ENCODE measurements around the gene SERPINB6.

SERPINB6 gene

GRCh38 chr6:2999618-3000557, 28.5 kb upstream of the SERPINB6 start, which contains the start of gene NQO2:
Gene NQO2, plus strand, starts transcription at chr6:2999894. Its CDS starts 6,659 bp downstream, at chr6:3006553.
- DNase-seq (ENCODE audit: low read depth): peak; percentile 87

- peak; percentile 87 for DNase-seq (ENCODE audit: low read depth)
Measured at GRCh38 chr6:2998998-2999617, 27.7 kb upstream of the SERPINB6 start.

GRCh38 chr6:2998249-2998997, 27.1 kb upstream of the SERPINB6 start:
- peak; percentile 21 for DNase-seq (ENCODE audit: low read depth)

- no peak for DNase-seq (ENCODE audit: low read depth)
Measured at GRCh38 chr6:2993755-2994317, 22.5 kb upstream of the SERPINB6 start.

GRCh38 chr6:2992330-2992979, 21.1 kb upstream of the SERPINB6 start:
- no peak for DNase-seq (ENCODE audit: low read depth)

GRCh38 chr6:2990932-2991506, 19.7 kb upstream of the SERPINB6 start:
- peak; percentile 25 for DNase-seq (ENCODE audit: low read depth)

GRCh38 chr6:2990248-2990931, 19.0 kb upstream of the SERPINB6 start:
- peak; percentile 53 for DNase-seq (ENCODE audit: low read depth)

GRCh38 chr6:2989332-2990247, 18.2 kb upstream of the SERPINB6 start:
- peak; percentile 98 for DNase-seq (ENCODE audit: low read depth)

GRCh38 chr6:2988426-2989331, 17.3 kb upstream of the SERPINB6 start:
- DNase-seq (ENCODE audit: low read depth): peak; percentile 99

GRCh38 chr6:2988094-2988425, 16.7 kb upstream of the SERPINB6 start:
- DNase-seq (ENCODE audit: low read depth): no peak

- DNase-seq (ENCODE audit: low read depth): peak; percentile 97
Measured at GRCh38 chr6:2986722-2987221, 15.4 kb upstream of the SERPINB6 start.

GRCh38 chr6:2984738-2985406, 13.5 kb upstream of the SERPINB6 start:
- no peak for DNase-seq (ENCODE audit: low read depth)

GRCh38 chr6:2982426-2983117, 11.2 kb upstream of the SERPINB6 start:
- no peak for DNase-seq (ENCODE audit: low read depth)

GRCh38 chr6:2980465-2980855, 9.1 kb upstream of the SERPINB6 start:
- no peak for DNase-seq (ENCODE audit: low read depth)

GRCh38 chr6:2979819-2980464, 8.6 kb upstream of the SERPINB6 start:
- DNase-seq (ENCODE audit: low read depth): peak; percentile 53

- DNase-seq (ENCODE audit: low read depth): peak; percentile 31
Measured at GRCh38 chr6:2978923-2979322, 7.6 kb upstream of the SERPINB6 start.

Measured in EH (cell line).